OCI-LY7 (cell line): ENCODE results near the gene SLC9A9. TPM values are rescaled to one million over a fixed set of nuclear protein-coding genes. Genes with fewer than 3 reads are reported as not detected.

Experiments used
- BruUV-seq: library from RNA; stranded (reverse); fragments of 400-500 nt; replicated peaks from 2 replicates; lab custom pipeline; 2021; lab: Mats Ljungman, UMichigan
- CTCF ChIA-PET: fragments of 300-600 bp; sonication (Branson Sonifier 250); formaldehyde crosslinking; loops from one replicate; lab custom pipeline; 2022; ENCODE audit warnings: antibody characterized with exemption; ENCODE audit not compliant: unreplicated experiment; lab: Charles Lee
- POLR2A ChIA-PET: fragments of 300-600 bp; sonication (Branson Sonifier 250); formaldehyde crosslinking; loops from one replicate; lab custom pipeline; 2022; ENCODE audit warnings: antibody characterized with exemption; lab: Charles Lee
- DNase-seq: peaks from one replicate; pipeline ENCODE4 v3.0.0-alpha.2; 2015; ENCODE audit warnings: low spot score
- H2AFZ ChIP-seq: fragments of 200-600 bp; sonication (generic), shearing (Covaris generic); 2 replicates; pipeline ENCODE4 v1.6.1; 2014; ENCODE audit warnings: mild to moderate bottlenecking, antibody characterized with exemption, low read length, moderate library complexity
- H3K27ac ChIP-seq: fragments of 200-600 bp; sonication (generic); 2 replicates; pipeline ENCODE4 v1.5.1; 2014; ENCODE audit warnings: mixed run types, low read depth, mild to moderate bottlenecking, moderate library complexity, low read length, inconsistent platforms; ENCODE audit not compliant: poor library complexity, severe bottlenecking
- H3K36me3 ChIP-seq: fragments of 200-600 bp; sonication (generic); 2 replicates; pipeline ENCODE4 v1.6.1; 2014; ENCODE audit warnings: mild to moderate bottlenecking, antibody characterized with exemption, low read length, moderate library complexity, mixed read lengths; ENCODE audit not compliant: insufficient read depth
- H3K4me1 ChIP-seq: fragments of 200-600 bp; sonication (generic); 2 replicates; pipeline ENCODE4 v1.5.1; 2014; ENCODE audit warnings: mild to moderate bottlenecking, low read length; ENCODE audit not compliant: insufficient read depth, poor library complexity, severe bottlenecking
- H3K4me2 ChIP-seq: fragments of 200-600 bp; sonication (generic); 2 replicates; pipeline ENCODE4 v1.6.1; 2014; ENCODE audit warnings: mild to moderate bottlenecking, low read length
- H3K4me3 ChIP-seq: fragments of 200-600 bp; sonication (generic); 2 replicates; pipeline ENCODE4 v1.5.1; 2014; ENCODE audit warnings: mild to moderate bottlenecking, low read depth, low read length; ENCODE audit not compliant: poor library complexity, severe bottlenecking
- H3K79me2 ChIP-seq: fragments of 200-600 bp; sonication (generic); 2 replicates; pipeline ENCODE4 v1.6.1; 2016; ENCODE audit warnings: low read depth, mild to moderate bottlenecking, low read length, moderate library complexity, mixed read lengths; ENCODE audit not compliant: insufficient read depth
- H3K9me2 ChIP-seq: fragments of 200-600 bp; sonication (generic); 2 replicates; pipeline ENCODE4 v1.6.1; 2016; ENCODE audit warnings: mild to moderate bottlenecking, low read length, mixed read lengths; ENCODE audit not compliant: insufficient read depth
- H3K9me3 ChIP-seq: fragments of 200-600 bp; sonication (generic); 2 replicates; pipeline ENCODE4 v1.6.1; 2014; ENCODE audit warnings: mild to moderate bottlenecking, mixed run types, low read length, mixed read lengths
- H4K20me1 ChIP-seq: fragments of 200-600 bp; sonication (generic); 2 replicates; pipeline ENCODE4 v1.6.1; 2014; ENCODE audit warnings: mild to moderate bottlenecking, antibody characterized with exemption, low read length, moderate library complexity, mixed read lengths; ENCODE audit not compliant: insufficient read depth
- CTCF ChIP-seq: fragments of 200-600 bp; sonication (generic); conservative IDR thresholded peaks from 2 replicates; pipeline ENCODE4 v1.5.1; 2014; ENCODE audit warnings: mild to moderate bottlenecking, antibody characterized with exemption, low read length, moderate library complexity, mixed read lengths
- EZH2phosphoT487 ChIP-seq: fragments of 200-600 bp; sonication (generic); IDR thresholded peaks from 2 replicates; pipeline ENCODE4 v1.6.1; 2018; ENCODE audit warnings: low read depth, borderline replicate concordance, mild to moderate bottlenecking, mixed run types, antibody characterized with exemption, low read length, moderate library complexity, mixed read lengths
- intact Hi-C: fragments of 100-400 bp; cut with micrococcal nuclease; formaldehyde crosslinking; loops from one replicate; pipeline ENCODE4 v1.10.0; 2022; ENCODE audit not compliant: unreplicated experiment
- total RNA-seq, 2 experiments: library from RNA; depleted of rRNA in 1 of 2; stranded (reverse); fragments of >200 nt in 1 of 2; shearing (Covaris generic) in 1 of 2; gene quantifications; 2 replicates each; pipeline ENCODE4 v1.2.3, GENCODE V29; 2014 to 2022

SLC9A9 gene
- total RNA-seq, 2 experiments from 2014 or later = 9.3 to 14.8 TPM

GRCh38 chr3:143366672-143367071, 481.6 kb downstream of the SLC9A9 start:
- intact Hi-C loops = no loop called here
- Histone ChIP-seq H3K27ac (no peak overlapping the region), H3K36me3 (no peaks in the 10 kb centered on the region), H4K20me1 (no peaks in the 10 kb centered on the region), H3K9me2 (no peaks in the 10 kb centered on the region), H3K9me3 (no peaks in the 10 kb centered on the region), H3K79me2 (no peaks in the 10 kb centered on the region), H3K4me1 (no peaks in the 10 kb centered on the region), H2AFZ (no peak overlapping the region), H3K4me2 (no peak overlapping the region), H3K4me3 (no peak overlapping the region)
- ChIA-PET POLR2A (interaction anchor here (0.6 kb wide), 1 partner anchor 19 kb away, joined by 3 read pairs; no protein-coding TSS in a partner anchor), CTCF (no interaction called here)
- TF ChIP-seq EZH2phosphoT487 (no peak), CTCF (no peak)
- no peak for DNase-seq
- BruUV-seq = no TSS peak

- H3K36me3 ChIP-seq = no peaks in the 10 kb centered on the region
- H3K79me2 ChIP-seq = no peaks in the 10 kb centered on the region
- intact Hi-C loops = no loop called here
- H3K4me2 ChIP-seq = no peak overlapping the region
- H2AFZ ChIP-seq = no peak overlapping the region
- no peaks in the 10 kb centered on the region for H3K4me1 ChIP-seq
- H3K9me2 ChIP-seq = no peaks in the 10 kb centered on the region
- BruUV-seq = no TSS peak
- H3K9me3 ChIP-seq = no peaks in the 10 kb centered on the region
- no peaks in the 10 kb centered on the region for H4K20me1 ChIP-seq
- POLR2A ChIA-PET = interaction anchor here (1.0 to 1.4 kb wide), 2 partner anchors 9 to 252 kb away, joined by 3 read pairs; no protein-coding TSS in a partner anchor
- TF ChIP-seq EZH2phosphoT487 = no peak
- CTCF ChIA-PET = no interaction called here
- no peak overlapping the region for H3K4me3 ChIP-seq
- no peak overlapping the region for H3K27ac ChIP-seq
- DNase-seq = no peak
Measured at GRCh38 chr3:143363949-143364348, 484.3 kb downstream of the SLC9A9 start.

- H3K9me2 ChIP-seq = no peaks in the 10 kb centered on the region
- H4K20me1 ChIP-seq = no peaks in the 10 kb centered on the region
- H3K4me2 ChIP-seq = no peak overlapping the region
- ChIA-PET CTCF (no interaction called here), POLR2A (interaction anchor here (0.8 to 1.4 kb wide), 4 partner anchors 8 to 251 kb away, joined by 3 to 4 read pairs (median 3); no protein-coding TSS in a partner anchor)
- H3K79me2 ChIP-seq = no peaks in the 10 kb centered on the region
- no TSS peak for BruUV-seq
- intact Hi-C loops = no loop called here
- H2AFZ ChIP-seq = no peak overlapping the region
- DNase-seq = no peak
- no peaks in the 10 kb centered on the region for H3K36me3 ChIP-seq
- H3K4me1 ChIP-seq = no peaks in the 10 kb centered on the region
- no peak for TF ChIP-seq CTCF
- no peak for TF ChIP-seq EZH2phosphoT487
- no peak overlapping the region for H3K4me3 ChIP-seq
- H3K9me3 ChIP-seq = no peaks in the 10 kb centered on the region
- no peak overlapping the region for H3K27ac ChIP-seq
Measured at GRCh38 chr3:143363276-143363675, 485.0 kb downstream of the SLC9A9 start.
